Vagina (tissue), 2 donors: ENCODE measurements around the gene PC.

Experiments
- POLR2A ChIP-seq, 2 donors: fragments of 450-650 bp; IDR thresholded peaks; one replicate each; pipeline ENCODE4 v1.6.1; 2017; ENCODE audit warnings: antibody characterized with exemption in 2 of 2, mild to moderate bottlenecking in 2 of 2, moderate library complexity in 2 of 2
- POLR2AphosphoS5 ChIP-seq, 2 donors: sonication (generic); formaldehyde crosslinking; IDR thresholded peaks; one replicate each; pipeline ENCODE4 v1.9.0; 2017; ENCODE audit warnings: antibody characterized with exemption in 2 of 2, mild to moderate bottlenecking in 2 of 2, low read depth in 1 of 2; ENCODE audit not compliant: insufficient read depth in 1 of 2
- TF ChIP-seq, protein P1 (sequence below), 3 experiments: fragments of 450-650 bp in 2 of 3; fragments of 200-600 bp in 1 of 3; sonication (generic) in 1 of 3; IDR thresholded peaks; one replicate each; pipeline ENCODE4 v1.5.1; 2017 to 2019; ENCODE audit warnings: antibody characterized with exemption in 3 of 3, mild to moderate bottlenecking in 2 of 3, moderate library complexity in 2 of 3

GRCh38 chr11:66978717-66979116, 20.5 kb upstream of the PC start:
- TF ChIP-seq, protein P1, sequence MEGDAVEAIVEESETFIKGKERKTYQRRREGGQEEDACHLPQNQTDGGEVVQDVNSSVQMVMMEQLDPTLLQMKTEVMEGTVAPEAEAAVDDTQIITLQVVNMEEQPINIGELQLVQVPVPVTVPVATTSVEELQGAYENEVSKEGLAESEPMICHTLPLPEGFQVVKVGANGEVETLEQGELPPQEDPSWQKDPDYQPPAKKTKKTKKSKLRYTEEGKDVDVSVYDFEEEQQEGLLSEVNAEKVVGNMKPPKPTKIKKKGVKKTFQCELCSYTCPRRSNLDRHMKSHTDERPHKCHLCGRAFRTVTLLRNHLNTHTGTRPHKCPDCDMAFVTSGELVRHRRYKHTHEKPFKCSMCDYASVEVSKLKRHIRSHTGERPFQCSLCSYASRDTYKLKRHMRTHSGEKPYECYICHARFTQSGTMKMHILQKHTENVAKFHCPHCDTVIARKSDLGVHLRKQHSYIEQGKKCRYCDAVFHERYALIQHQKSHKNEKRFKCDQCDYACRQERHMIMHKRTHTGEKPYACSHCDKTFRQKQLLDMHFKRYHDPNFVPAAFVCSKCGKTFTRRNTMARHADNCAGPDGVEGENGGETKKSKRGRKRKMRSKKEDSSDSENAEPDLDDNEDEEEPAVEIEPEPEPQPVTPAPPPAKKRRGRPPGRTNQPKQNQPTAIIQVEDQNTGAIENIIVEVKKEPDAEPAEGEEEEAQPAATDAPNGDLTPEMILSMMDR (IDR thresholded peaks at IDR 0.05), result no peak
- no peak for TF ChIP-seq POLR2AphosphoS5 (IDR thresholded peaks at IDR 0.05; ENCODE audit: insufficient read depth in 1 of 2, low read depth in 1 of 2)
- TF ChIP-seq POLR2A (IDR thresholded peaks at IDR 0.05), result no peak
